SK-N-SH treated with all-trans-retinoic acid at 6 μM for 48 hours (cell line): ENCODE data around the gene MAP3K20.
"Not testable (repeated sequence)": the region's sequence is repeated elsewhere in the genome, so short reads cannot be mapped to it uniquely, and the experiment has no call there.

ENCODE experiments used
- ATAC-seq: fragments of 200-7000 bp; cut with Tn5 transposase; 3 replicates; pipeline ENCODE4 v1.9.1; 2020; ENCODE audit warnings: mild to moderate bottlenecking, moderate library complexity
- ARNTL ChIP-seq: fragments of 450-650 bp; formaldehyde crosslinking; IDR thresholded peaks from 2 replicates; pipeline ENCODE4 v1.5.0; 2020; ENCODE audit warnings: low read depth, mild to moderate bottlenecking, moderate library complexity, borderline replicate concordance
- BACH2 ChIP-seq: fragments of 250-450 bp; sonication (Bioruptor Pico); IDR thresholded peaks from 2 replicates; pipeline ENCODE4 v1.9.0; 2021; ENCODE audit warnings: mild to moderate bottlenecking, borderline replicate concordance
- CSDC2 ChIP-seq: fragments of 250-450 bp; sonication (Bioruptor Pico); IDR thresholded peaks from 2 replicates; pipeline ENCODE4 v1.5.0; 2020; ENCODE audit warnings: mild to moderate bottlenecking, moderate library complexity
- CSRNP3 ChIP-seq: fragments of 250-450 bp; sonication (Bioruptor Pico); IDR thresholded peaks from 2 replicates; pipeline ENCODE4 v1.5.1; 2021; ENCODE audit warnings: mild to moderate bottlenecking, moderate library complexity
- ESRRG ChIP-seq: fragments of 250-450 bp; sonication (Bioruptor Pico); IDR thresholded peaks from 2 replicates; pipeline ENCODE4 v1.6.1; 2021; ENCODE audit warnings: mild to moderate bottlenecking
- ISL1 ChIP-seq: fragments of 250-450 bp; sonication (Bioruptor Pico); IDR thresholded peaks from 2 replicates; pipeline ENCODE4 v2.1.2; 2022; ENCODE audit warnings: mild to moderate bottlenecking, moderate library complexity
- OSR1 ChIP-seq: fragments of 250-450 bp; sonication (Bioruptor Pico); IDR thresholded peaks from 2 replicates; pipeline ENCODE4 v1.8.0; 2022; ENCODE audit warnings: moderate library complexity, mild to moderate bottlenecking, inconsistent platforms
- PATZ1 ChIP-seq: fragments of 250-450 bp; sonication (Bioruptor Pico); IDR thresholded peaks from 2 replicates; pipeline ENCODE4 v1.8.0; 2020; ENCODE audit warnings: mild to moderate bottlenecking, moderate library complexity, borderline replicate concordance
- POU6F1 ChIP-seq: fragments of 250-450 bp; sonication (Bioruptor Pico); IDR thresholded peaks from 2 replicates; pipeline ENCODE4 v1.8.0; 2021; ENCODE audit warnings: low read depth, mild to moderate bottlenecking, moderate library complexity, borderline replicate concordance
- PPARA ChIP-seq: fragments of 250-450 bp; sonication (Bioruptor Pico); IDR thresholded peaks from 2 replicates; pipeline ENCODE4 v1.5.0; 2020; ENCODE audit warnings: mild to moderate bottlenecking, borderline replicate concordance
- RARB ChIP-seq: fragments of 250-450 bp; sonication (Bioruptor Pico); IDR thresholded peaks from 2 replicates; pipeline ENCODE4 v1.8.0; 2021; ENCODE audit warnings: mild to moderate bottlenecking, moderate library complexity
- SNAI2 ChIP-seq: fragments of 250-450 bp; sonication (Bioruptor Pico); IDR thresholded peaks from 2 replicates; pipeline ENCODE4 v1.5.0; 2020; ENCODE audit warnings: mild to moderate bottlenecking, moderate library complexity
- TCF4 ChIP-seq: fragments of 250-450 bp; sonication (Bioruptor Pico); IDR thresholded peaks from 2 replicates; pipeline ENCODE4 v1.8.0; 2021; ENCODE audit warnings: mild to moderate bottlenecking, moderate library complexity, borderline replicate concordance
- TSHZ2 ChIP-seq: fragments of 250-450 bp; sonication (Bioruptor Pico); IDR thresholded peaks from 2 replicates; pipeline ENCODE4 v1.5.0; 2020; ENCODE audit warnings: mild to moderate bottlenecking, moderate library complexity
- ZC3H10 ChIP-seq: fragments of 250-450 bp; sonication (Bioruptor Pico); IDR thresholded peaks from 2 replicates; pipeline ENCODE4 v1.5.1; 2021; ENCODE audit warnings: mild to moderate bottlenecking, moderate library complexity
- ZFP3 ChIP-seq: fragments of 250-450 bp; sonication (Bioruptor Pico); IDR thresholded peaks from 2 replicates; pipeline ENCODE4 v1.5.0; 2020; ENCODE audit warnings: mild to moderate bottlenecking, moderate library complexity
- ZFP30 ChIP-seq: fragments of 450-650 bp; formaldehyde crosslinking; IDR thresholded peaks from 2 replicates; pipeline ENCODE4 v1.5.0; 2022; ENCODE audit warnings: mild to moderate bottlenecking, moderate library complexity
- ZNF565 ChIP-seq: fragments of 450-650 bp; formaldehyde crosslinking; conservative IDR thresholded peaks from 2 replicates; pipeline ENCODE4 v1.5.0; 2020; ENCODE audit warnings: low read depth, mild to moderate bottlenecking, moderate library complexity
- ZNF70 ChIP-seq: fragments of 450-650 bp; formaldehyde crosslinking; IDR thresholded peaks from 2 replicates; pipeline ENCODE4 v1.5.0; 2020; ENCODE audit warnings: mild to moderate bottlenecking, moderate library complexity
- ZNF8 ChIP-seq: fragments of 450-650 bp; formaldehyde crosslinking; IDR thresholded peaks from 2 replicates; pipeline ENCODE4 v1.5.0; 2020; ENCODE audit warnings: mild to moderate bottlenecking, moderate library complexity

Gene MAP3K20

GRCh38 chr2:173126819-173127218 is 51.2 kb downstream of the MAP3K20 start:
- no peak for ATAC-seq
- TF ChIP-seq ISL1 (CRISPR knock-in tag): no peak
- TF ChIP-seq ZFP30: no peak
- no peak for TF ChIP-seq SNAI2
- no peak for TF ChIP-seq CSDC2 (CRISPR knock-in tag)
- no peak for TF ChIP-seq PPARA (CRISPR knock-in tag)
- TF ChIP-seq CSRNP3 (CRISPR knock-in tag): no peak
- no peak for TF ChIP-seq TSHZ2
- no peak for TF ChIP-seq PATZ1

- not testable (repeated sequence) for ATAC-seq
Observed at GRCh38 chr2:173128132-173128531, 52.5 kb downstream of the MAP3K20 start.

GRCh38 chr2:173130496-173131465 is 55.1 kb downstream of the MAP3K20 start:
- peak; percentile 70 for ATAC-seq
- TF ChIP-seq ZNF70 (CRISPR knock-in tag) (no peak), ZFP3 (CRISPR knock-in tag) (no peak), RARB (CRISPR knock-in tag) (no peak), POU6F1 (CRISPR knock-in tag) (no peak), ISL1 (CRISPR knock-in tag) (no peak), ESRRG (CRISPR knock-in tag) (no peak), ARNTL (CRISPR knock-in tag) (no peak), SNAI2 (no peak), TSHZ2 (no peak), ZC3H10 (CRISPR knock-in tag) (no peak), ZNF8 (CRISPR knock-in tag) (no peak), TCF4 (CRISPR knock-in tag) (no peak), ZNF565 (CRISPR knock-in tag) (no peak), PPARA (CRISPR knock-in tag) (no peak), ZFP30 (no peak), OSR1 (no peak), BACH2 (no peak)
- TF ChIP-seq, all 23 proteins: peak for 0
